ENCODE results near the gene HTT-AS. TPM values are rescaled to one million over a fixed set of nuclear protein-coding genes. Genes with fewer than 3 reads are reported as not detected.

The HTT-AS gene
- total and polyA plus RNA-seq, 3 donors from 2014 or later, result not detected

DNA sequence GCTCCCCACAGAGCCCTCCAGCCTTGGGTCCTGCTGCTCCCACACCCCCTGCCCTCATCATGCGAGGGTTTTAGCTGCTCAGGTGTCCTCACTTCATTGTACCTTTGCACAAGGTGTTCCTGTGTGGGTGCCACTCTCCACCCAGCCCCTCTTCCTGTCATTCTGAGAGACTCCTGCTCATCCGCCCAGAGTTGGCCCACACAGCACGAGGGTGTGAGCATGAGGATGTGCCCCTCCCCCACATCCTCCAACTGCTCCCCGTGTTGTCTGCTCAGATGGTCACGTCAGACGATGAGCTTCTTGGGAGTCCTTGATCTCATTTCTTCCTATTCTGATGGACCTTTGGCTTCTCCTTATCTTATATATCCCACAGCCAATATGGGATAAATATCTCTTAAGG lies 53.2 kb downstream of the HTT-AS start:
- Histone ChIP-seq H3K9me3 (no peaks in the 10 kb centered on the region), H3K4me1 (no peaks in the 10 kb centered on the region), H3K4me3 (no peak overlapping the region), H3K36me3 (ENCODE audit: low read depth, missing control alignments) (no peaks in the 10 kb centered on the region), H3K27ac (no peak overlapping the region), H3K27me3 (no peaks in the 10 kb centered on the region)
- WGBS, 2 donors, result 75 to 87% methylated on average over 6 of the region's 6 CpGs
- DNase-seq, result no peak
- TF ChIP-seq CTCF (IDR thresholded peaks at IDR 0.05) (no peak), POLR2A (IDR thresholded peaks at IDR 0.05) (no peak)
- intact Hi-C loops (cut with DNase I; ENCODE audit: low total_unique reads), result no loop called here

- 88 to 92% methylated on average over 13 of the region's 13 CpGs for WGBS, 2 donors
- no peaks in the 10 kb centered on the region for H3K27me3 ChIP-seq
- no peaks in the 10 kb centered on the region for H3K9me3 ChIP-seq
- no peak for TF ChIP-seq POLR2A (IDR thresholded peaks at IDR 0.05)
- TF ChIP-seq CTCF (IDR thresholded peaks at IDR 0.05), result no peak
- DNase-seq, result no peak
- no peaks in the 10 kb centered on the region for H3K36me3 ChIP-seq (ENCODE audit: low read depth, missing control alignments)
- no peaks in the 10 kb centered on the region for H3K4me1 ChIP-seq
- no peak overlapping the region for H3K27ac ChIP-seq
- no peak overlapping the region for H3K4me3 ChIP-seq
- intact Hi-C loops (cut with DNase I; ENCODE audit: low total_unique reads), result no loop called here
Observed at GRCh38 chr4:3019145-3019846, 55.0 kb downstream of the HTT-AS start.

DNA sequence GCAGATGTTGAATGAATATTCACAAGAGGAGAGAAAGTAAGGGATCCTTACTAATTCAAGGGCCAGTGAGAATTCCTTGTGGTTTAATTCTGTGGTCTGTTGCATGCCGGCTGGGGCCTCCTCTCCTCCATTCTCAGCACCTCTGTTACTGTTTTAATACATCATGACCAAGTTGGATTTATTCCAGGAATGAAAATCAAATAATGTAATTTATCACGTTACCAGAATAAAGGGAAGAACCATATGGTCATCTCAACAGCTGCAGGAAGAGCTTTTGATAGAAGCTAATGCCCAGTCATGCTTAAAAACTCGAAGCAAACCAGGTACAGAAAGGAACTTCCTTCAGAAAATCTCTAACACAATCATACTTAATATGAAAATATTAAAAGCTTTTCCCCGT lies 56.8 kb downstream of the HTT-AS start:
- Histone ChIP-seq H3K4me3 (no peak overlapping the region), H3K4me1 (no peaks in the 10 kb centered on the region), H3K36me3 (ENCODE audit: low read depth, missing control alignments) (no peaks in the 10 kb centered on the region), H3K9me3 (no peaks in the 10 kb centered on the region), H3K27me3 (no peaks in the 10 kb centered on the region), H3K27ac (no peak overlapping the region)
- intact Hi-C loops (cut with DNase I; ENCODE audit: low total_unique reads), result no loop called here
- no peak for TF ChIP-seq POLR2A (IDR thresholded peaks at IDR 0.05)
- TF ChIP-seq CTCF (IDR thresholded peaks at IDR 0.05), result no peak
- 86 to 90% methylated on average over 4 of the region's 4 CpGs for whole genome bisulfite sequencing, 2 donors
- DNase-seq, result no peak

DNA sequence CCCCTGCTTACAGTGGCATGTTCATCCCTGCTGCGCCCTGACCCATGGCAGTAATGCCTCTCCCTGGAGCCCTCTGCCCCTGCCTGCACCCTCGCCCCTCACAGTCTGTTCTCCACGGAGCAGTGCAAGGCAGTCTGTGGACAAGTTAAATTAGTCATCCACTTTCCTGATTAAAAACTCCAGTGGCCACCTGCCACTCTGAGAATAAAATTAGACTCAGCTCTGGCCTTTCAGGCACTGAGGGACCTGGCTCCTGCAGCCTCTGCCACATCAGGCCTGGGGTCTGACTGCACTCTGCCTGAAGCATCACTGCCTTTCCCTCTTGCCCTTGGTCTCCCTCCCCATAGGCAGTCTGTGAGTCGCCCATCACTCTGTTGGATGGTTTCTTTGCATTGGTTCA lies 57.4 kb downstream of the HTT-AS start:
- H3K36me3 ChIP-seq (ENCODE audit: low read depth, missing control alignments), result no peaks in the 10 kb centered on the region
- TF ChIP-seq CTCF (IDR thresholded peaks at IDR 0.05) (no peak), POLR2A (IDR thresholded peaks at IDR 0.05) (no peak)
- intact Hi-C loops (cut with DNase I; ENCODE audit: low total_unique reads), result no loop called here
- 84 to 89% methylated on average over 4 of the region's 4 CpGs for WGBS, 2 donors
- H3K4me3 ChIP-seq, result no peak overlapping the region
- no peaks in the 10 kb centered on the region for H3K27me3 ChIP-seq
- no peak overlapping the region for H3K27ac ChIP-seq
- H3K4me1 ChIP-seq, result no peaks in the 10 kb centered on the region
- DNase-seq, result no peak
- no peaks in the 10 kb centered on the region for H3K9me3 ChIP-seq

- Histone ChIP-seq H3K9me3 (no peaks in the 10 kb centered on the region), H3K27ac (no peak overlapping the region), H3K4me3 (no peak overlapping the region), H3K27me3 (no peaks in the 10 kb centered on the region), H3K36me3 (ENCODE audit: low read depth, missing control alignments) (no peaks in the 10 kb centered on the region), H3K4me1 (no peaks in the 10 kb centered on the region)
- intact Hi-C loops (cut with DNase I; ENCODE audit: low total_unique reads), result no loop called here
- TF ChIP-seq CTCF (IDR thresholded peaks at IDR 0.05) (no peak), POLR2A (IDR thresholded peaks at IDR 0.05) (no peak)
- 70 to 79% methylated on average over 8 of the region's 8 CpGs for WGBS, 2 donors
- DNase-seq, result peak; percentile 27
Observed at GRCh38 chr4:3013839-3014350, 60.4 kb downstream of the HTT-AS start.
